Thoracic aorta (tissue), 2 donors: ENCODE measurements around the gene BLM. TPM values are rescaled to one million over a fixed set of nuclear protein-coding genes. Genes with fewer than 3 reads are reported as not detected.
"Not testable (repeated sequence)": the region's sequence is repeated elsewhere in the genome, so short reads cannot be mapped to it uniquely, and the experiment has no call there.

Experiments used
- ATAC-seq: fragments of 150-250 bp; one replicate; pipeline ENCODE4 v1.8.0; 2017; ENCODE audit warnings: low read depth; ENCODE audit not compliant: insufficient number of reproducible peaks, low FRiP score
- DNase-seq: peaks from one replicate; pipeline ENCODE4 v3.0.0-alpha.2; 2020; ENCODE audit warnings: low spot score
- H3K27ac ChIP-seq, 2 donors: fragments of 200-600 bp; sonication (generic); 1 replicate in 1 of 2; 2 replicates in 1 of 2; pipeline ENCODE4 v1.5.1; 2016; ENCODE audit warnings: mild to moderate bottlenecking in 2 of 2, moderate library complexity in 2 of 2
- H3K27me3 ChIP-seq: fragments of 200-600 bp; sonication (generic); replicated peaks from 2 replicates; pipeline ENCODE4 v1.6.0; 2016; ENCODE audit warnings: mild to moderate bottlenecking; ENCODE audit not compliant: insufficient read depth
- H3K36me3 ChIP-seq: fragments of 200-600 bp; sonication (generic); one replicate; pipeline ENCODE4 v1.5.1; 2016
- H3K4me1 ChIP-seq, 2 donors: fragments of 200-600 bp; sonication (generic); 1 replicate in 1 of 2; 2 replicates in 1 of 2; pipeline versions ENCODE4 v1.5.1 to v1.6.0; 2016; ENCODE audit warnings: low read depth in 2 of 2, mild to moderate bottlenecking in 1 of 2; ENCODE audit not compliant: control insufficient read depth in 1 of 2
- H3K4me3 ChIP-seq: fragments of 200-600 bp; sonication (generic); 2 replicates; pipeline ENCODE4 v1.5.1; 2016; ENCODE audit warnings: mild to moderate bottlenecking
- H3K9me3 ChIP-seq: fragments of 200-600 bp; sonication (generic); 2 replicates; pipeline ENCODE4 v1.5.1; 2016
- total RNA-seq, 2 donors: library from RNA; depleted of rRNA; stranded (reverse); fragments of >200 nt; gene quantifications; one replicate each; pipeline versions ENCODE4 v1.1.0 to v1.2.3, GENCODE V29; 2016
- TF ChIP-seq, protein P1 (sequence below): fragments of 200-600 bp; sonication (generic); IDR thresholded peaks from one replicate; pipeline ENCODE4 v1.5.1; 2019; ENCODE audit warnings: antibody characterized with exemption

BLM gene
- total RNA-seq, 2 donors from 2014 or later, result 0.49 to 0.81 TPM

- ATAC-seq, result no peak
- no peaks in the 10 kb centered on the region for H3K36me3 ChIP-seq
- H3K4me3 ChIP-seq, result no peak overlapping the region
Measured at GRCh38 chr15:90686435-90687218, 30.5 kb upstream of the BLM start.

DNA sequence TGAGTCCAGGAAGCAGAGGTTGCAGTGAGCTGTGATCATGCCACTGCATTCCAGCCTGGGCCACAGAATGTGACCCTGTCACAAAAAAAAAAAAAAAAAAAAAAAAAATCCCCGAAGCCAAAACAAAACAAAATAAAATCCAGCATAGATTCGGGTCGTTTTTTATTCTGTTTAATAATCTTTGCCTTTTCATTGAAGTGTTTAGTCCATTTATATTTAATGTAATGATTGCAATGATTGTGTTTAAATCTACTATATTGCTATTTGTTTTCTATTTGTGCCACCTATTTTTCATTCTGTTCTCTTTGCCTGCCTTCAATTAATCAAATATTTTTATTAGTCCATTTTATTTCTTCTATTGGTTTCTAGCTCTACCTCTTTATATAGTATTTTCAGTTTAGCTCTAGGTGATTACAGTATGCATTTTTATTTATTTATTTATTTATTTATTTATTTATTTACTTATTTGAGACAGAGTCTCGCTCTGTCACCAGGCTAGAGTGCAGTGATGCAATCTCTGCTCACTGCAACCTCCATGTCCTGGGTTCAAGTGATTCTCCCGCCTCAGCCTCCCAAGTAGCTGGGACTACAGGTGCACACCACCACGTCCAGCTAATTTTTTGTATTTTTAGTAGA is 27.7 kb upstream of the BLM start:
- not testable (repeated sequence) for H3K27ac ChIP-seq, DNase-seq, H3K4me1 ChIP-seq, H3K36me3 ChIP-seq, H3K9me3 ChIP-seq, ATAC-seq, H3K4me3 ChIP-seq, H3K27me3 ChIP-seq

More at GRCh38 chr15:90686435-90687218, 30.5 kb upstream of the BLM start:
- no peak for DNase-seq
- no peak overlapping the region for H3K27ac ChIP-seq
- peaks cover 0 to 4% of the 10 kb centered on the region in 2 donors for H3K4me1 ChIP-seq
- H3K27me3 ChIP-seq, result no peaks in the 10 kb centered on the region
- H3K9me3 ChIP-seq, result no peaks in the 10 kb centered on the region
- TF ChIP-seq, protein P1, sequence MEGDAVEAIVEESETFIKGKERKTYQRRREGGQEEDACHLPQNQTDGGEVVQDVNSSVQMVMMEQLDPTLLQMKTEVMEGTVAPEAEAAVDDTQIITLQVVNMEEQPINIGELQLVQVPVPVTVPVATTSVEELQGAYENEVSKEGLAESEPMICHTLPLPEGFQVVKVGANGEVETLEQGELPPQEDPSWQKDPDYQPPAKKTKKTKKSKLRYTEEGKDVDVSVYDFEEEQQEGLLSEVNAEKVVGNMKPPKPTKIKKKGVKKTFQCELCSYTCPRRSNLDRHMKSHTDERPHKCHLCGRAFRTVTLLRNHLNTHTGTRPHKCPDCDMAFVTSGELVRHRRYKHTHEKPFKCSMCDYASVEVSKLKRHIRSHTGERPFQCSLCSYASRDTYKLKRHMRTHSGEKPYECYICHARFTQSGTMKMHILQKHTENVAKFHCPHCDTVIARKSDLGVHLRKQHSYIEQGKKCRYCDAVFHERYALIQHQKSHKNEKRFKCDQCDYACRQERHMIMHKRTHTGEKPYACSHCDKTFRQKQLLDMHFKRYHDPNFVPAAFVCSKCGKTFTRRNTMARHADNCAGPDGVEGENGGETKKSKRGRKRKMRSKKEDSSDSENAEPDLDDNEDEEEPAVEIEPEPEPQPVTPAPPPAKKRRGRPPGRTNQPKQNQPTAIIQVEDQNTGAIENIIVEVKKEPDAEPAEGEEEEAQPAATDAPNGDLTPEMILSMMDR, result no peak

DNA sequence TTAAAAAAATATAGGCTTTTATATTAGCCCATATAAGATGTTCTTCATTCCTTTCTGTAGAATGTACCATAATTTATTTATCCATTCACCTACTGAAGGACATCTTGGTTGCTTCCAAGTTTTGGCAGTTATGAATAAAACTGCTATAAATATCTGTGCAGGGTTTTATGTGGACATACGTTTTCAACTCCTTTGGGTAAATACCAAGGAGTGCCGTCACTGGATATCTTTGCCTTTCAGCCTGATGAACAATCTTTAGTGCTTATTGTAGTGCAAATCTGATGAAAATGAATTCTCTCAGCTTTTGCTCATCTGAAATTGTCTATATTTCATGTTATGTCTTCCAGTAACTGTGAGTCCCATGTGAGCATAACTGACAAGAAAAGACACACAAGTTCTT is 26.6 kb upstream of the BLM start:
- H3K27ac ChIP-seq, result no peak overlapping the region
- no peak for ATAC-seq

GRCh38 chr15:90691369-90691768 is 25.8 kb upstream of the BLM start:
- DNase-seq (no peak), ATAC-seq (no peak)
- H3K27ac ChIP-seq, result no peak overlapping the region
- no peaks in the 10 kb centered on the region for H3K27me3 ChIP-seq
- TF ChIP-seq, protein P1, result no peak
- H3K9me3 ChIP-seq, result no peaks in the 10 kb centered on the region
- H3K4me1 ChIP-seq, result no peaks in the 10 kb centered on the region
- H3K36me3 ChIP-seq, result no peaks in the 10 kb centered on the region
- no peak overlapping the region for H3K4me3 ChIP-seq

More for the DNA sequence above, 26.6 kb upstream of the BLM start:
- Histone ChIP-seq H3K4me1 (no peaks in the 10 kb centered on the region), H3K36me3 (no peaks in the 10 kb centered on the region), H3K4me3 (no peak overlapping the region), H3K9me3 (no peaks in the 10 kb centered on the region), H3K27me3 (no peaks in the 10 kb centered on the region)
- TF ChIP-seq, protein P1, result no peak
- no peak for DNase-seq

GRCh38 chr15:90691982-90692773 is 25.0 kb upstream of the BLM start:
- TF ChIP-seq, protein P1, result no peak
- no peaks in the 10 kb centered on the region for H3K36me3 ChIP-seq
- DNase-seq (no peak), ATAC-seq (no peak)
- no peak overlapping the region for H3K27ac ChIP-seq
- no peaks in the 10 kb centered on the region for H3K27me3 ChIP-seq
- H3K4me3 ChIP-seq, result no peak overlapping the region
- no peaks in the 10 kb centered on the region for H3K9me3 ChIP-seq
- H3K4me1 ChIP-seq, result no peaks in the 10 kb centered on the region
